Thoracic aorta (tissue), 2 donors: Measurements from ENCODE around the gene FOS. TPM values are rescaled to one million over a fixed set of nuclear protein-coding genes. Genes with fewer than 3 reads are reported as not detected.

Source experiments
- ATAC-seq: fragments of 150-250 bp; one replicate; pipeline ENCODE4 v1.8.0; 2017; ENCODE audit warnings: low read depth; ENCODE audit not compliant: insufficient number of reproducible peaks, low FRiP score
- DNase-seq: peaks from one replicate; pipeline ENCODE4 v3.0.0-alpha.2; 2020; ENCODE audit warnings: low spot score
- H3K27ac ChIP-seq, 2 donors: fragments of 200-600 bp; sonication (generic); 1 replicate in 1 of 2; 2 replicates in 1 of 2; pipeline ENCODE4 v1.5.1; 2016; ENCODE audit warnings: mild to moderate bottlenecking in 2 of 2, moderate library complexity in 2 of 2
- H3K27me3 ChIP-seq: fragments of 200-600 bp; sonication (generic); replicated peaks from 2 replicates; pipeline ENCODE4 v1.6.0; 2016; ENCODE audit warnings: mild to moderate bottlenecking; ENCODE audit not compliant: insufficient read depth
- H3K36me3 ChIP-seq: fragments of 200-600 bp; sonication (generic); one replicate; pipeline ENCODE4 v1.5.1; 2016
- H3K4me1 ChIP-seq, 2 donors: fragments of 200-600 bp; sonication (generic); 1 replicate in 1 of 2; 2 replicates in 1 of 2; pipeline versions ENCODE4 v1.5.1 to v1.6.0; 2016; ENCODE audit warnings: low read depth in 2 of 2, mild to moderate bottlenecking in 1 of 2; ENCODE audit not compliant: control insufficient read depth in 1 of 2
- H3K4me3 ChIP-seq: fragments of 200-600 bp; sonication (generic); 2 replicates; pipeline ENCODE4 v1.5.1; 2016; ENCODE audit warnings: mild to moderate bottlenecking
- H3K9me3 ChIP-seq: fragments of 200-600 bp; sonication (generic); 2 replicates; pipeline ENCODE4 v1.5.1; 2016
- CTCF ChIP-seq: fragments of 200-600 bp; sonication (generic); IDR thresholded peaks from one replicate; pipeline ENCODE4 v1.5.1; 2019; ENCODE audit warnings: antibody characterized with exemption
- total RNA-seq, 2 donors: library from RNA; depleted of rRNA; stranded (reverse); fragments of >200 nt; gene quantifications; one replicate each; pipeline versions ENCODE4 v1.1.0 to v1.2.3, GENCODE V29; 2016

The FOS gene
- total RNA-seq, 2 donors from 2014 or later = 358 to 3,038 TPM

- peak; percentile 96 for TF ChIP-seq CTCF
- peak overlapping the region; percentile 79 for H3K4me3 ChIP-seq
- H3K27me3 ChIP-seq = no peaks in the 10 kb centered on the region
- no peaks in the 10 kb centered on the region for H3K36me3 ChIP-seq
- H3K27ac ChIP-seq = peak overlapping the region; percentile 95 to 96
- DNase-seq (no peak), ATAC-seq (peak; percentile 31)
- H3K9me3 ChIP-seq = no peaks in the 10 kb centered on the region
- peaks cover 6 to 32% of the 10 kb centered on the region in 2 donors for H3K4me1 ChIP-seq
Observed at GRCh38 chr14:75295491-75296345, 17.1 kb downstream of the FOS start.

- H3K36me3 ChIP-seq = no peaks in the 10 kb centered on the region
- no peak for TF ChIP-seq CTCF
- DNase-seq = no peak
- H3K4me1 ChIP-seq = peaks cover 6 to 32% of the 10 kb centered on the region in 2 donors
- no peak for ATAC-seq
- H3K27ac ChIP-seq = no peak overlapping the region
- H3K9me3 ChIP-seq = no peaks in the 10 kb centered on the region
- H3K4me3 ChIP-seq = no peak overlapping the region
- no peaks in the 10 kb centered on the region for H3K27me3 ChIP-seq
Observed at GRCh38 chr14:75297411-75298040, 18.9 kb downstream of the FOS start.

GRCh38 chr14:75298187-75298965 is 19.7 kb downstream of the FOS start:
- ATAC-seq = no peak
- no peaks in the 10 kb centered on the region for H3K36me3 ChIP-seq
- peak overlapping the region; percentile 43 for H3K27ac ChIP-seq
- peaks cover 4 to 30% of the 10 kb centered on the region in 2 donors for H3K4me1 ChIP-seq
- H3K9me3 ChIP-seq = no peaks in the 10 kb centered on the region
- no peak overlapping the region for H3K4me3 ChIP-seq
- no peak for TF ChIP-seq CTCF
- no peaks in the 10 kb centered on the region for H3K27me3 ChIP-seq
- DNase-seq = no peak

- no peaks in the 10 kb centered on the region for H3K27me3 ChIP-seq
- DNase-seq (no peak), ATAC-seq (no peak)
- H3K9me3 ChIP-seq = no peaks in the 10 kb centered on the region
- H3K36me3 ChIP-seq = no peaks in the 10 kb centered on the region
- no peak for TF ChIP-seq CTCF
- peak overlapping the region; percentile 43 for H3K27ac ChIP-seq
- no peak overlapping the region for H3K4me3 ChIP-seq
- peaks cover 3 to 28% of the 10 kb centered on the region in 2 donors for H3K4me1 ChIP-seq
Observed at GRCh38 chr14:75299059-75299458, 20.4 kb downstream of the FOS start.

GRCh38 chr14:75299576-75299975 is 20.9 kb downstream of the FOS start:
- DNase-seq (no peak), ATAC-seq (no peak)
- H3K27ac ChIP-seq = peak overlapping the region; percentile 43
- no peak overlapping the region for H3K4me3 ChIP-seq
- peaks cover 3 to 26% of the 10 kb centered on the region in 2 donors for H3K4me1 ChIP-seq
- TF ChIP-seq CTCF = no peak
- H3K36me3 ChIP-seq = no peaks in the 10 kb centered on the region
- no peaks in the 10 kb centered on the region for H3K27me3 ChIP-seq
- no peaks in the 10 kb centered on the region for H3K9me3 ChIP-seq
